Measurements from ENCODE around the gene NPPA.
"Not testable (repeated sequence)": the region's sequence is repeated elsewhere in the genome, so short reads cannot be mapped to it uniquely, and the experiment has no call there.

The NPPA gene

GRCh38 chr1:11847667-11848372 is at the start of gene NPPA:
Gene NPPA, minus strand, starts transcription at chr1:11847783. Its CDS starts 99 bp downstream, at chr1:11847684.
- DNase-seq, result no peak

- DNase-seq, result not testable (repeated sequence)
Observed at GRCh38 chr1:11894501-11894900, 46.9 kb upstream of the NPPA start.

GRCh38 chr1:11893907-11894251 is 46.3 kb upstream of the NPPA start:
- DNase-seq, result no peak

GRCh38 chr1:11891433-11892186 is 44.0 kb upstream of the NPPA start:
- no peak for DNase-seq

- no peak for DNase-seq
Observed at GRCh38 chr1:11888877-11889208, 41.3 kb upstream of the NPPA start.

- DNase-seq, result no peak
Observed at GRCh38 chr1:11888206-11888876, 40.8 kb upstream of the NPPA start.

GRCh38 chr1:11887666-11888007 is 40.1 kb upstream of the NPPA start:
- DNase-seq, result no peak

- no peak for DNase-seq
Observed at GRCh38 chr1:11886986-11887665, 39.5 kb upstream of the NPPA start.

GRCh38 chr1:11885916-11886315 is 38.3 kb upstream of the NPPA start:
- no peak for DNase-seq

- DNase-seq, result no peak
Observed at GRCh38 chr1:11882814-11883538, 35.4 kb upstream of the NPPA start.

GRCh38 chr1:11881749-11882441 is 34.3 kb upstream of the NPPA start:
- DNase-seq, result no peak

GRCh38 chr1:11880911-11881748 is 33.5 kb upstream of the NPPA start:
- DNase-seq, result no peak

GRCh38 chr1:11880181-11880575 is 32.6 kb upstream of the NPPA start:
- no peak for DNase-seq

- no peak for DNase-seq
Observed at GRCh38 chr1:11879311-11880180, 32.0 kb upstream of the NPPA start.

GRCh38 chr1:11878891-11879190 is 31.3 kb upstream of the NPPA start:
- no peak for DNase-seq

GRCh38 chr1:11878081-11878890 is 30.7 kb upstream of the NPPA start:
- no peak for DNase-seq

- no peak for DNase-seq
Observed at GRCh38 chr1:11877074-11877473, 29.5 kb upstream of the NPPA start.

GRCh38 chr1:11875094-11875493 is 27.5 kb upstream of the NPPA start:
- DNase-seq, result no peak

GRCh38 chr1:11874624-11875023 is 27.0 kb upstream of the NPPA start:
- no peak for DNase-seq

GRCh38 chr1:11874258-11874562 is 26.6 kb upstream of the NPPA start:
- no peak for DNase-seq
